Activated CD8-positive, alpha-beta T cell treated with anti-CD3 and anti-CD28 coated beads for 36 hours (primary cell): Measurements from ENCODE around the gene HMG20B. TPM values are rescaled to one million over a fixed set of nuclear protein-coding genes. Genes with fewer than 3 reads are reported as not detected.

ENCODE experiments used
- ATAC-seq: fragments of 200-7000 bp; cut with Tn5 transposase; one replicate; pipeline ENCODE4 v1.10.0; 2021; ENCODE audit warnings: mild to moderate bottlenecking, moderate library complexity
- CTCF ChIA-PET: fragments of 350-600 bp; sonication (Branson Sonifier 250); formaldehyde crosslinking; loops from one replicate; lab custom pipeline; 2021; ENCODE audit warnings: antibody characterized with exemption; lab: Charles Lee
- POLR2A ChIA-PET: fragments of 350-600 bp; sonication (Branson Sonifier 250); formaldehyde crosslinking; loops from one replicate; lab custom pipeline; 2021; ENCODE audit warnings: antibody characterized with exemption; lab: Charles Lee
- DNase-seq: peaks from one replicate; pipeline ENCODE4 v3.0.0-alpha.2; 2020
- H3K27ac Mint-ChIP-seq: one replicate; pipeline ENCODE4 v1.8.0; 2021; ENCODE audit warnings: mild to moderate bottlenecking, mixed read lengths
- H3K27me3 Mint-ChIP-seq: one replicate; pipeline ENCODE4 v1.8.0; 2021; ENCODE audit warnings: mixed read lengths
- H3K36me3 Mint-ChIP-seq: one replicate; pipeline ENCODE4 v1.8.0; 2021; ENCODE audit warnings: low read depth, mixed read lengths
- H3K4me1 Mint-ChIP-seq: one replicate; pipeline ENCODE4 v1.8.0; 2021; ENCODE audit warnings: low read depth, mixed read lengths
- H3K4me3 Mint-ChIP-seq: one replicate; pipeline ENCODE4 v1.8.0; 2021; ENCODE audit warnings: mild to moderate bottlenecking, moderate library complexity, mixed read lengths
- H3K9me3 Mint-ChIP-seq: one replicate; pipeline ENCODE4 v1.8.0; 2021; ENCODE audit warnings: mixed read lengths
- CTCF ChIP-seq: fragments of 200-600 bp; IDR thresholded peaks from one replicate; pipeline ENCODE4 v1.8.0; 2022; ENCODE audit warnings: antibody characterized with exemption, mild to moderate bottlenecking
- intact Hi-C: fragments of 100-400 bp; cut with micrococcal nuclease; formaldehyde crosslinking; loops from one replicate; pipeline ENCODE4 v1.10.0; 2022
- total RNA-seq, 2 experiments: library from RNA; stranded (reverse); gene quantifications; one replicate each; pipeline ENCODE4 v1.2.3, GENCODE V29; 2021

HMG20B gene
- total RNA-seq, 2 experiments from 2014 or later, result 42.7 to 47.3 TPM

- H3K27ac Mint-ChIP-seq, result peak overlapping the region; percentile 79
- TF ChIP-seq CTCF, result no peak
- no peaks in the 10 kb centered on the region for H3K9me3 Mint-ChIP-seq
- H3K4me3 Mint-ChIP-seq, result peak overlapping the region; percentile 92
- intact Hi-C loops, result no loop called here
- H3K27me3 Mint-ChIP-seq, result no peaks in the 10 kb centered on the region
- H3K4me1 Mint-ChIP-seq, result peaks cover 34% of the 10 kb centered on the region
- ATAC-seq, result no peak
- ChIA-PET CTCF (interaction anchor here (0.8 to 5.6 kb wide), 5 partner anchors 10 to 1903 kb away, joined by 3 to 56 read pairs (median 5); partner anchors contain the start of genes GIPC3 and TCF3), POLR2A (interaction anchor here (0.6 to 2.2 kb wide), 9 partner anchors 11 to 422 kb away, joined by 3 to 8 read pairs (median 3); partner anchors contain the start of gene TEKTIP1)
- peaks cover 13% of the 10 kb centered on the region for H3K36me3 Mint-ChIP-seq
- DNase-seq, result no peak
These were observed 16.9 kb upstream of the HMG20B start for GRCh38 chr19:3555653-3556422.

- ATAC-seq, result peak; percentile 2
- intact Hi-C loops, result no loop called here
These were observed 16.2 kb upstream of the HMG20B start for GRCh38 chr19:3556423-3556977.

GRCh38 chr19:3556978-3557460, 15.7 kb upstream of the HMG20B start:
- Mint-ChIP-seq H3K4me1 (peaks cover 28% of the 10 kb centered on the region), H3K4me3 (peak overlapping the region; percentile 92), H3K27me3 (no peaks in the 10 kb centered on the region), H3K36me3 (peaks cover 12% of the 10 kb centered on the region), H3K27ac (peak overlapping the region; percentile 79), H3K9me3 (no peaks in the 10 kb centered on the region)
- ChIA-PET POLR2A (interaction anchor here (0.7 to 2.2 kb wide), 11 partner anchors 9 to 140 kb away, joined by 3 to 8 read pairs (median 3); no protein-coding TSS in a partner anchor), CTCF (interaction anchor here (0.8 to 5.6 kb wide), 5 partner anchors 11 to 1905 kb away, joined by 3 to 56 read pairs (median 5); partner anchors contain the start of genes GIPC3 and TCF3)
- intact Hi-C loops, result no loop called here
- TF ChIP-seq CTCF, result peak; percentile 35
- peak; percentile 80 for DNase-seq
- ATAC-seq, result peak; percentile 50

More at GRCh38 chr19:3556423-3556977, 16.2 kb upstream of the HMG20B start:
- CTCF ChIA-PET, result interaction anchor here (0.8 to 5.6 kb wide), 5 partner anchors 11 to 1904 kb away, joined by 3 to 56 read pairs (median 5); partner anchors contain the start of genes GIPC3 and TCF3
- H3K4me3 Mint-ChIP-seq, result peak overlapping the region; percentile 92
- peaks cover 33% of the 10 kb centered on the region for H3K4me1 Mint-ChIP-seq
- peak overlapping the region; percentile 79 for H3K27ac Mint-ChIP-seq
- POLR2A ChIA-PET, result interaction anchor here (0.6 to 2.2 kb wide), 12 partner anchors 8 to 421 kb away, joined by 3 to 8 read pairs (median 3); no protein-coding TSS in a partner anchor
- DNase-seq, result no peak
- H3K36me3 Mint-ChIP-seq, result peaks cover 12% of the 10 kb centered on the region
- H3K9me3 Mint-ChIP-seq, result no peaks in the 10 kb centered on the region
- no peak for TF ChIP-seq CTCF
- H3K27me3 Mint-ChIP-seq, result no peaks in the 10 kb centered on the region

- Mint-ChIP-seq H3K4me1 (peaks cover 26% of the 10 kb centered on the region), H3K4me3 (peak within 1 kb of the TSS; percentile 92), H3K27me3 (no peaks in the 10 kb centered on the region), H3K9me3 (no peaks in the 10 kb centered on the region), H3K36me3 (peaks cover 12% of the 10 kb centered on the region), H3K27ac (peak within 1 kb of the TSS; percentile 87)
- CTCF ChIA-PET, result interaction anchor here (1.1 to 5.6 kb wide), 3 partner anchors 10 to 18 kb away, joined by 3 to 56 read pairs (median 5); no protein-coding TSS in a partner anchor
- intact Hi-C loops, result no loop called here
- ATAC-seq (peak; percentile 91), DNase-seq (peak; percentile 96)
- no peak for TF ChIP-seq CTCF
- POLR2A ChIA-PET, result interaction anchor here (0.8 to 2.3 kb wide), 10 partner anchors 9 to 140 kb away, joined by 3 to 8 read pairs (median 3); no protein-coding TSS in a partner anchor
These were observed 15.1 kb upstream of the HMG20B start, which contains the start of gene MFSD12 for GRCh38 chr19:3557461-3558248. Gene MFSD12 (minus strand): TSS chr19:3557586. CDS start chr19:3557403, 183 bp downstream.
